ENCODE data around the gene SRP72.
"Not testable (repeated sequence)": the region's sequence is repeated elsewhere in the genome, so short reads cannot be mapped to it uniquely, and the experiment has no call there.

Gene SRP72, protein sequence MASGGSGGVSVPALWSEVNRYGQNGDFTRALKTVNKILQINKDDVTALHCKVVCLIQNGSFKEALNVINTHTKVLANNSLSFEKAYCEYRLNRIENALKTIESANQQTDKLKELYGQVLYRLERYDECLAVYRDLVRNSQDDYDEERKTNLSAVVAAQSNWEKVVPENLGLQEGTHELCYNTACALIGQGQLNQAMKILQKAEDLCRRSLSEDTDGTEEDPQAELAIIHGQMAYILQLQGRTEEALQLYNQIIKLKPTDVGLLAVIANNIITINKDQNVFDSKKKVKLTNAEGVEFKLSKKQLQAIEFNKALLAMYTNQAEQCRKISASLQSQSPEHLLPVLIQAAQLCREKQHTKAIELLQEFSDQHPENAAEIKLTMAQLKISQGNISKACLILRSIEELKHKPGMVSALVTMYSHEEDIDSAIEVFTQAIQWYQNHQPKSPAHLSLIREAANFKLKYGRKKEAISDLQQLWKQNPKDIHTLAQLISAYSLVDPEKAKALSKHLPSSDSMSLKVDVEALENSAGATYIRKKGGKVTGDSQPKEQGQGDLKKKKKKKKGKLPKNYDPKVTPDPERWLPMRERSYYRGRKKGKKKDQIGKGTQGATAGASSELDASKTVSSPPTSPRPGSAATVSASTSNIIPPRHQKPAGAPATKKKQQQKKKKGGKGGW

GRCh38 chr4:56467284-56468096 is at the start of gene SRP72:
Gene SRP72, plus strand, starts transcription at chr4:56467617. Its CDS starts 19 bp downstream, at chr4:56467636.
- DNase-seq = peak; percentile 88

- no peak for DNase-seq
Measured at GRCh38 chr4:56424176-56424575, 43.2 kb upstream of the SRP72 start.

- DNase-seq = peak; percentile 32
Measured at GRCh38 chr4:56424697-56425514, 42.5 kb upstream of the SRP72 start.

DNA sequence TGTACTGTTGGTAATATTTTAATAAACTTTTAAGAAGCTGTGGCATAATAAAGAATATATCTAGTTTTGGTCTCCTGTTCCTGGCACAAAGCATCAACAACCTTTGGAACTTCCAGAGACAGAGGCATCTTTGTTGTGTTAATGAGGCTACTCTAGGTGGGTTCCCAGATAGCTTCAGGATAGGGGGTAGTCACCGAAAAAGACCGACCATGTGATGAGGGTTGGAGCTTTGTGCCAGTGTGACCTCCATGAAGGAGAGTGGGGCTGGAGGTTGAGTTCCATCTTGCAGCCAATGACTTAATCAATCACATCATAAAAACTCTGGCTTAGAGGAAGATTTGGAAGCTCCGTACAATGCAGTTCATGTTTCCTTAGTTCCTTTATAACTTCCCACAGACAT is 41.9 kb upstream of the SRP72 start:
- no peak for DNase-seq

GRCh38 chr4:56426273-56426672 is 41.1 kb upstream of the SRP72 start:
- DNase-seq = no peak

- no peak for DNase-seq
Measured at GRCh38 chr4:56427179-56427578, 40.2 kb upstream of the SRP72 start.

- DNase-seq = no peak
Measured at GRCh38 chr4:56430203-56430602, 37.2 kb upstream of the SRP72 start.

GRCh38 chr4:56433280-56433679 is 34.1 kb upstream of the SRP72 start:
- no peak for DNase-seq

DNA sequence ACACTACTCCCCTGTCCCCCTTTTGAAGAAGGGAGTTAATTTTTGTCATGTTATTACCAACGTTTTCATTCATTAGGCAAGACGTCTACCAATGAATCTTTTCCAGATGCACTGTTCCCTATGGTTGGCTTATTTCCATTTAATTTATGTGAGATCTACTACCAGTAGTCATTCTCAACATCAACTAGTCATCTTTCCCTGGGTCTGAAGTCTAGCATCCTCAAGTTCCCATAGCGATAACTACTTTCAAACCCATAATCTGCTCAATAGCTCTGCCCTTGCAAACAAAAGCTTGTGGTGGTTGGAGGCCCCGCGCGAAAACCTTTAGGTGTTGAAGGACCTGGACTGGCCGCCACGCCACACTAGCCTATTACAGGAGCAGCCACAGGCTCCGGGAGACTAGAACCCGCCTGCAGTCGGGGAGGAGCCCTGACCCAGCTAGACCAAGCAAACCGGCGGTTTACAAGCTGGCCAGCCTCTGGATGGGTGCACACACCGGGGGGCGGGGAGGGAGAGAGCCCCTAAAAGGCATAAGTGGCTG is 32.7 kb upstream of the SRP72 start:
- peak; percentile 51 for DNase-seq

DNA sequence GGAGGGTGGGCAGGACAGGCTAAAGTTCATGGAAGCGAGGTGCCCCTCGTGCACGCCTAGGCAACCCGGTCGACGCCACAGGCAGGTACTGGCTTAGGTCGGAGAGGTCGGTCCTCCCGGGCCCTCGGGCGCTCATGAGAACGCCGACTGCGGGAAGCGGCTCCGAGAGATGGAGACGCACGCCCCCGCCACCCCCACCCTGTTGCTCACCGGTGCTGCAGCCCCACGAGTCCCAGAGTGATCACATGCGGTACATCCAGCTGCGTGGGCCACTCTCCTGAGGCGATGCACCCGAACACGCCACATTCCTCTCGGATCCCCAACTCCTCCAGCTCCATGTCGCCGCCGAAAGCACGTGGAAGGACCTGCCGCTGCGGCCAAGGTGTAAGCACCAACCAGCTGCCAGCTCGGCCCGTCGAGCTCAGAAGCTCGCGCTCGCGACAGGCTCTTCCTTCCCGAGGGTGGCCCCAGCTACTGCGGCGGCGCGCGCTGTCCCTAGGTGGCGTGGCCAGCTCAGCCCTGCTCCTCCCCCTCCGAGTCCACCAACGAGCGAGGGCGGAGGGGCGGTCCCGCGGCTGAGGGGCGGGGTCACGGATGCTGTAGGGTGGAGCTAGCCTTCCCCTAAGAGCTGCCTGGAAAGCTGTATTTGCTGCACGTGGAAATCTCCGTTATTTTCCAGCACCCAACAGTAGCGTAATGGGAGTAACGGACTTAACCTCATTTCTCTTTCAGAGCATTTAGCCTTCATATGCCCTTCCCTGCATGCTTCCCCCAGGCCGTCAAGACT is 32.1 kb upstream of the SRP72 start, which contains the start of gene PPAT:
Gene PPAT (minus strand): TSS at position 476 of the 787 bp plus-strand sequence. CDS start 138 bp downstream, at position 338.
- peak; percentile 98 for DNase-seq

DNA sequence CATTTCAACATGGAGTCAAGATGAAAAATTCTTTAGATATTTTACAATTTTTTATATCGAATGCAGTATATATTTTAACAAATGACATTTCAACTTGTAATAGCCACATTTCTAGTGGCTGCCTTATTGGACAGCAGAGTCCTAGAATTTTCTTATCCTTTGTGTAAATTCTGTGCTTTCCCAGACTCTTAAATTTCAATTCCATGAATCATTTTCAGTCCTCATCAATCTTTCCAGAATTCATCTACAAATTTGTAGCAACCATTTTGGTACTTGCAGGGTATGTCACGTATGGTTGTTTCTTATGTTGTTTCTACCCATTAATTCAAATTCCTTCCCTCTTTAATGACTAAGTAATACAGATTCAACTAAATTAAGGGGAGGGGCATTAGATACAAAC is 28.7 kb upstream of the SRP72 start:
- peak; percentile 56 for DNase-seq

GRCh38 chr4:56440983-56441382 is 26.4 kb upstream of the SRP72 start:
- DNase-seq = no peak

DNA sequence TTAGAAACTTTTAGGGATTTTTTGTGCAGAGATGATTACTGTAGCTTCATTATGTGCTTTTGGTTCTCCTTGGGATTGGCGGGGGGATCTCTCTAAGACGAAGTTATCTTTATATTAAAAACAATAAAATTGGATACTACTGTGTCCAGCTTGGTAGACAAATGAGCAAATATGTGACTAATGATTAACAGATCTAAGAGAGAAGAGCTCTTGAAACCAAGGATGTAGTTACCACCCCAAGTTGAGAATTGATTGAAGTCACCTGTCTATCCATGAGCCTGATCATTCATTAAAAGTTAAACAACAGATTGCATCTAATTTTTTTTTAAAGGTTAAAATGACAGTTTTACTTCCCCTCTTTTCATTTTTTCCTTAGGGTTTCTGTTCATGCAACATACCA is 22.7 kb upstream of the SRP72 start:
- DNase-seq = no peak

GRCh38 chr4:56445699-56446098 is 21.7 kb upstream of the SRP72 start:
- DNase-seq = no peak

- DNase-seq = no peak
Measured at GRCh38 chr4:56448301-56448700, 19.1 kb upstream of the SRP72 start.

DNA sequence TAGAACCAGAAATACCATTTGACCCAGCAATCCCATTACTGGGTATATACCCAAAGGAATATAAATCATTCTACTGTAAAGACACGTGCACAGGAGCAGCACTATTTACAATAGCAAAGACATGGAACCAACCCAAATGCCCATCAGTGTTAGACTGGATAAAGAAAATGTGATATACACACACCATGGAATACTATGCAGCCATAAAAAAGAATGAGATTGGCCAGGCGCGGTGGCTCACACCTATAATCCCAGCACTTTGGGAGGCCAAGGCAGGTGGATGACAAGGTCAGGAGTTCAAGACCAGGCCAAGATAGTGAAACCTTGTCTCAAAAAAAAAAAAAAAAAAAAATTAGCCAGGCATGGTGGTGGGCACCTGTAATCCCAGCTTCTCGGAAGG is 17.9 kb upstream of the SRP72 start:
- not testable (repeated sequence) for DNase-seq

- no peak for DNase-seq
Measured at GRCh38 chr4:56450342-56450741, 17.1 kb upstream of the SRP72 start.

DNA sequence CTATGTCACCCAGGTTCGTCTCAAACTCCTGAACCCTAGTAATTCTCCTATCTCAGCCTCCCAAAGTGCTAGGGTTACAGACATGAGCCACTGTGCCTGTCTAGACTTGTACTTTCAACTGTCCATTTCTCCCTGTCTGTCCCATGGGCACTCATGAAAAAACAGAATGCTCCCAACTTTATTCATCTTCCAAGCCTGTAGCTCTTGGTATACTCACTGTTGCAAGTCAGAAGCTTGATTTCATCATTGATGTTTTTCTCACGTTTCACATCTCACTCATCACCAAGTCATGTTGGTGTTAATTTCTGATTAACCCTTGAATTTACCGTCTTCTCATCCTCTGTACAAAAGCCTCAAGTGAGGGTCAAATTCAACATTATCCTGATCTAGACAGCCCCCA is 7.3 kb upstream of the SRP72 start:
- DNase-seq = peak; percentile 18

- DNase-seq = no peak
Measured at GRCh38 chr4:56462157-56462556, 5.3 kb upstream of the SRP72 start.

GRCh38 chr4:56463711-56464110 is 3.7 kb upstream of the SRP72 start:
- no peak for DNase-seq

DNA sequence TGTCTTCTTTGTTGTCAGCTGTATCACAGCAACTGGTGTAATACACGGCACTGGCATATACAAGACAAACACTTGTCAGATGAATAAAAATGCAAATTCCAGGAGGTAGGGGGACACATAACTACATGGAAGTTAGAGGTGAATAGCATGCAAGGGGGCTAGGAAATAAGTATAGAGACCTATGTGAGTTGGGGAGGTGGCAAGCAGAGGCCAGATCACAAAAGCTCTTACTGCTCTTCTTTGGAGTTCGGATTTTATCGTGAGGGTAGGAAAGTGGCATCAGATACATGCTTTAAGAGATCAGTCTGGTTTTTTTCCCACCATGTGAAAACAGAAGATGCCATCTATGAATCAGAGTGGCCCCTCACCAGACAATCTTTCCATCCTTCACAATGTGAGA is 2.8 kb upstream of the SRP72 start:
- no peak for DNase-seq

Measured in fibroblast of upper back skin (primary cell).